HepG2 (cell line): Measurements from ENCODE around the gene MMP19. TPM values are rescaled to one million over a fixed set of nuclear protein-coding genes. Genes with fewer than 3 reads are reported as not detected.

ENCODE experiments used
- ATAC-seq: fragments of 200-7000 bp; cut with Tn5 transposase; 3 replicates; pipeline ENCODE4 v1.9.1; 2020; ENCODE audit warnings: mild to moderate bottlenecking, moderate library complexity
- BruUV-seq: library from RNA; stranded (reverse); fragments of 400-500 nt; replicated peaks from 2 replicates; lab custom pipeline; 2021; lab: Mats Ljungman, UMichigan
- CTCF ChIA-PET: fragments of 300-600 bp; formaldehyde crosslinking; extraction: SDS; loops from one replicate; lab custom pipeline; 2021; ENCODE audit warnings: low total read pairs, inconsistent platforms, low intra/inter-chr PET ratio; lab: Yijun Ruan, JAX
- POLR2A ChIA-PET: fragments of 350-600 bp; sonication (Branson Sonifier 250); formaldehyde crosslinking; loops from one replicate; lab custom pipeline; 2020; ENCODE audit warnings: antibody characterized with exemption, inconsistent platforms; lab: Yijun Ruan, JAX
- DNase-seq: peaks from one replicate; pipeline ENCODE4 v3.0.0-alpha.2; 2015; ENCODE audit warnings: low spot score
- FAIRE-seq: peaks from 3 replicates; lab custom pipeline; 2011; peaks lifted over from hg19 to GRCh38; lab: Jason Lieb, UNC
- H2AFZ ChIP-seq: one replicate; pipeline ENCODE4 v1.6.1; 2011; ENCODE audit warnings: low read length, inconsistent platforms
- H3K27ac ChIP-seq: fragments of 300-600 bp; 3 replicates; pipeline ENCODE4 v1.8.0; 2011; ENCODE audit warnings: mixed run types, mild to moderate bottlenecking, mixed read lengths, low read length, inconsistent platforms; ENCODE audit not compliant: insufficient read depth; ENCODE audit errors: extremely low read length
- H3K27me3 ChIP-seq, 2 experiments: fragments of 200-600 bp in 1 of 2; 2 replicates in 1 of 2; 3 replicates in 1 of 2; pipeline versions ENCODE4 v1.6.0 to v1.8.0; 2011; ENCODE audit warnings: low read length in 2 of 2, mild to moderate bottlenecking in 2 of 2, moderate library complexity in 2 of 2, inconsistent platforms in 1 of 2; ENCODE audit not compliant: insufficient read depth in 2 of 2, control insufficient read depth in 1 of 2
- H3K36me3 ChIP-seq, 2 experiments: fragments of 200-600 bp in 1 of 2; replicated peaks in 1 of 2; 2 replicates in 1 of 2; 3 replicates in 1 of 2; pipeline versions ENCODE4 v1.5.1 to v1.8.0; 2011; ENCODE audit warnings: low read length in 2 of 2, inconsistent platforms in 1 of 2; ENCODE audit not compliant: insufficient read depth in 2 of 2, control insufficient read depth in 1 of 2
- H3K4me1 ChIP-seq: 2 replicates; pipeline ENCODE4 v1.5.1; 2012; ENCODE audit warnings: low read length, inconsistent platforms; ENCODE audit not compliant: insufficient read depth
- H3K4me2 ChIP-seq: 2 replicates; pipeline ENCODE4 v1.6.0; 2011; ENCODE audit warnings: low read depth, low read length, inconsistent platforms
- H3K4me3 ChIP-seq, 3 experiments: fragments of 200-600 bp in 1 of 3; sonication (generic), shearing (Covaris generic) in 1 of 3; replicated peaks in 1 of 3; 2 replicates each; pipeline ENCODE4 v1.5.1; 2011 to 2016; ENCODE audit warnings: low read length in 3 of 3, inconsistent platforms in 2 of 3, low read depth in 2 of 3, mild to moderate bottlenecking in 2 of 3, control low read depth in 1 of 3, mixed read lengths in 1 of 3; ENCODE audit not compliant: insufficient read depth in 1 of 3
- H3K79me2 ChIP-seq: one replicate; pipeline ENCODE4 v1.6.1; 2011; ENCODE audit warnings: low read length, inconsistent platforms; ENCODE audit not compliant: insufficient read depth
- H3K9ac ChIP-seq: 2 replicates; pipeline ENCODE4 v1.6.0; 2011; ENCODE audit warnings: mild to moderate bottlenecking, low read depth, low read length, inconsistent platforms; ENCODE audit not compliant: insufficient read depth
- H3K9me3 ChIP-seq: 2 replicates; pipeline ENCODE4 v1.5.1; 2012; ENCODE audit warnings: mild to moderate bottlenecking, low read length
- H4K20me1 ChIP-seq: 2 replicates; pipeline ENCODE4 v1.6.0; 2011; ENCODE audit warnings: inconsistent platforms, mild to moderate bottlenecking, low read length, moderate library complexity; ENCODE audit not compliant: insufficient read depth
- BRD4 ChIP-seq: sonication (generic); formaldehyde crosslinking; IDR thresholded peaks from 2 replicates; pipeline ENCODE4 v1.4.0; 2020; ENCODE audit warnings: missing genetic modification reagents
- DR1 ChIP-seq: sonication (generic); formaldehyde crosslinking; IDR thresholded peaks from 2 replicates; pipeline ENCODE4 v1.8.0; 2021; ENCODE audit warnings: mild to moderate bottlenecking, missing genetic modification reagents, inconsistent platforms
- FOXO4 ChIP-seq: sonication (generic); formaldehyde crosslinking; conservative IDR thresholded peaks from 2 replicates; pipeline ENCODE4 v1.8.1; 2023; ENCODE audit warnings: missing genetic modification reagents
- FUBP1 ChIP-seq: sonication (generic); formaldehyde crosslinking; IDR thresholded peaks from 2 replicates; pipeline ENCODE4 v1.5.1; 2020; ENCODE audit warnings: missing genetic modification reagents, mild to moderate bottlenecking, borderline replicate concordance
- IKZF4 ChIP-seq: sonication (generic); formaldehyde crosslinking; IDR thresholded peaks from 2 replicates; pipeline ENCODE4 v1.5.1; 2020; ENCODE audit warnings: borderline replicate concordance, mild to moderate bottlenecking, low read depth, missing genetic modification reagents; ENCODE audit errors: not compliant biosample characterization
- KAT7 ChIP-seq: IDR thresholded peaks from 2 replicates; pipeline ENCODE4 v1.6.1; 2018; ENCODE audit warnings: borderline replicate concordance, missing compliant biosample characterization
- NR0B2 ChIP-seq: sonication (generic); formaldehyde crosslinking; IDR thresholded peaks from 2 replicates; pipeline ENCODE4 v1.4.0; 2020; ENCODE audit warnings: mild to moderate bottlenecking, missing genetic modification reagents
- SALL2 ChIP-seq: sonication (generic); formaldehyde crosslinking; IDR thresholded peaks from 2 replicates; pipeline ENCODE4 v1.8.1; 2023; ENCODE audit warnings: mild to moderate bottlenecking, missing genetic modification reagents, inconsistent platforms
- SMYD3 ChIP-seq: sonication (generic); formaldehyde crosslinking; IDR thresholded peaks from 2 replicates; pipeline ENCODE4 v1.8.1; 2023; ENCODE audit warnings: mild to moderate bottlenecking, missing genetic modification reagents
- SP1 ChIP-seq, 2 experiments: fragments of 450-650 bp in 1 of 2; sonication (generic) in 1 of 2; formaldehyde crosslinking in 1 of 2; IDR thresholded peaks; 2 replicates each; pipeline versions ENCODE4 v1.4.0 to v1.6.1; 2016 to 2020; ENCODE audit warnings: missing genetic modification reagents in 1 of 2
- ZBTB4 ChIP-seq: sonication (generic); formaldehyde crosslinking; IDR thresholded peaks from 2 replicates; pipeline ENCODE4 v1.4.0; 2020; ENCODE audit warnings: missing genetic modification reagents, mild to moderate bottlenecking, borderline replicate concordance
- ZFP37 ChIP-seq: sonication (generic); formaldehyde crosslinking; IDR thresholded peaks from 2 replicates; pipeline ENCODE4 v1.4.0; 2020; ENCODE audit warnings: missing genetic modification reagents, borderline replicate concordance
- ZNF563 ChIP-seq: sonication (generic); formaldehyde crosslinking; IDR thresholded peaks from 2 replicates; pipeline ENCODE4 v1.8.0; 2022; ENCODE audit warnings: mild to moderate bottlenecking, moderate library complexity, missing genetic modification reagents
- ZSCAN5A ChIP-seq: sonication (generic); formaldehyde crosslinking; IDR thresholded peaks from 2 replicates; pipeline ENCODE4 v1.8.0; 2022; ENCODE audit warnings: mild to moderate bottlenecking, missing genetic modification reagents, borderline replicate concordance
- WGBS: methylation state at CpG from one replicate; pipeline ENCODE4 v1.1.6; 2017; ENCODE audit warnings: low lambda C conversion rate; 5-methylcytosine and 5-hydroxymethylcytosine counted together
- in situ Hi-C: cut with HindIII; loops from 2 replicates; pipeline ENCODE4 v1.10.0; 2017; ENCODE audit warnings: low pct_unique_long_range_greater_than_20kb; ENCODE audit not compliant: extremely low pct_ligation_motif_present
- intact Hi-C: fragments of 100-400 bp; cut with micrococcal nuclease; formaldehyde crosslinking; loops from one replicate; pipeline ENCODE4 v1.10.0; 2022; ENCODE audit not compliant: unreplicated experiment
- polyA plus RNA-seq, 8 experiments: library from polyadenylated mRNA; depleted of rRNA in 3 of 8; stranded (reverse) in 7 of 8; unstranded in 1 of 8; fragments of >200 nt; fragmentation: Illumina TruSeq in 4 of 8; extraction: Trizol in 4 of 8; gene quantifications; 2 replicates each; pipeline versions ENCODE4 v1.2.1 to v1.2.3, GENCODE V29; 2011 to 2016; ENCODE audit warnings: low read depth in 4 of 8, missing spikeins in 1 of 8, mixed read lengths in 1 of 8; ENCODE audit not compliant: insufficient read depth in 1 of 8
- total RNA-seq, 5 experiments: library from RNA; depleted of rRNA; stranded (reverse); fragments of >200 nt; fragmentation: Illumina TruSeq; extraction: Trizol; gene quantifications; 2 replicates each; pipeline ENCODE4 v1.2.3, GENCODE V29; 2016; ENCODE audit warnings: low read depth in 1 of 5

MMP19 gene
- total and polyA plus RNA-seq, 2 of the 13 experiments (the other 11 are each of a cell fraction or from before 2014, with no cell fraction given) = 0.07 to 0.08 TPM

- 30% methylated on average over 2 of the region's 11 CpGs for WGBS
- FAIRE-seq = no peak
- Histone ChIP-seq H3K27me3 (peaks cover 0 to 8% of the 10 kb centered on the region in 2 experiments; a peak in 3 of 5 replicates), H3K4me2 (no peak overlapping the region), H3K9ac (no peak overlapping the region), H3K4me3 (no peak overlapping the region), H3K79me2 (no peaks in the 10 kb centered on the region), H2AFZ (no peak overlapping the region), H3K27ac (no peak overlapping the region), H3K9me3 (no peaks in the 10 kb centered on the region), H3K4me1 (peaks cover 18% of the 10 kb centered on the region), H4K20me1 (no peaks in the 10 kb centered on the region), H3K36me3 (no peaks in the 10 kb centered on the region)
- POLR2A ChIA-PET = interaction anchor here (1.1 to 1.2 kb wide), 2 partner anchors 9 to 10 kb away, joined by 3 to 4 read pairs; partner anchors contain the start of gene DNAJC14
- no peak for DNase-seq
- in situ Hi-C loops (no loop called here), intact Hi-C loops (no loop called here)
- no peak for ATAC-seq
- no TSS peak for BruUV-seq
- CTCF ChIA-PET = no interaction called here
- TF ChIP-seq NR0B2 (no peak), BRD4 (CRISPR knock-in tag) (no peak), FUBP1 (CRISPR knock-in tag) (no peak), FOXO4 (no peak), DR1 (CRISPR knock-in tag) (no peak), KAT7 (CRISPR knock-in tag) (no peak), IKZF4 (CRISPR knock-in tag) (no peak), ZFP37 (CRISPR knock-in tag) (no peak), SALL2 (no peak), SP1 (IDR thresholded peaks at IDR 0.05) (no peak), SP1 (CRISPR knock-in tag; IDR thresholded peaks at IDR 0.05) (no peak), ZBTB4 (CRISPR knock-in tag) (no peak), ZSCAN5A (CRISPR knock-in tag) (no peak), ZNF563 (CRISPR knock-in tag) (no peak), SMYD3 (CRISPR knock-in tag) (no peak)
Measured at GRCh38 chr12:55839345-55840140, 3.2 kb downstream of the MMP19 start.
